DOHH2 (cell line): Measurements from ENCODE around the gene ADM.
"Not testable (repeated sequence)": the region's sequence is repeated elsewhere in the genome, so short reads cannot be mapped to it uniquely, and the experiment has no call there.

Source experiments
- CTCF ChIP-seq: fragments of 200-600 bp; sonication (generic); IDR thresholded peaks from one replicate; pipeline ENCODE4 v1.5.1; 2014; ENCODE audit warnings: antibody characterized with exemption, mild to moderate bottlenecking, low read depth, low read length; ENCODE audit not compliant: poor library complexity, severe bottlenecking
- EZH2phosphoT487 ChIP-seq: fragments of 200-600 bp; sonication (generic); IDR thresholded peaks from 2 replicates; pipeline ENCODE4 v1.6.1; 2017; ENCODE audit warnings: borderline replicate concordance, mild to moderate bottlenecking, antibody characterized with exemption, low read length, moderate library complexity, mixed read lengths

GRCh38 chr11:10264716-10265115 is 40.2 kb upstream of the ADM start:
- not testable (repeated sequence) for TF ChIP-seq CTCF, EZH2phosphoT487
